HG03159 (cell line): ENCODE measurements around the gene SPATS2.
"Not testable (repeated sequence)": the region's sequence is repeated elsewhere in the genome, so short reads cannot be mapped to it uniquely, and the experiment has no call there.

ENCODE experiments used
- ATAC-seq: cut with Tn5 transposase; IDR thresholded peaks from one replicate; pipeline ENCODE4 v1.9.1; 2021; ENCODE audit warnings: mild to moderate bottlenecking, moderate library complexity; ENCODE audit not compliant: unreplicated experiment

SPATS2 gene

DNA sequence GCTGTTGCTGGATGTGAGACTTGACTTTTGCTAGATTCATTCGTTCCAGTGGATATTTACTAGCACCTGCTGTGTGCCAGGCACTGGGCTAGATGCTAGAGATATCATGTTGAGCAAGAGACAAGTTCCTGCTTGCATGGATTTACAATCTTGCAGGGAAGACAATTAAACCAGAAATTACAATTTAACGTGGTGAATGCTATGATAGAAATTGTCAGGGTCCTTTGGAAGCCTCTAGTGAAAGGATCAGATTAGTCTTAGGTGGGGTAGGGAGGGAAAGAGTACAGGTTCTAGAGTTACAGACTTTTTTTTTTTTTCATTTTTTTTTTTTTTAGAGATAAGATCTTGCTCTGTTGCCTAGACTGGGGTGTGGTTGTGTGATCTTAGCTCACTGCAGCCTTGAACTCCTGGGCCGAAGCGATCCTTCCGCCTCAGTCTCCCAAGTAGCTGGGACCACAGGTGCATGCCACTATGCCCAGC lies 36.7 kb downstream of the SPATS2 start:
- no peak for ATAC-seq

DNA sequence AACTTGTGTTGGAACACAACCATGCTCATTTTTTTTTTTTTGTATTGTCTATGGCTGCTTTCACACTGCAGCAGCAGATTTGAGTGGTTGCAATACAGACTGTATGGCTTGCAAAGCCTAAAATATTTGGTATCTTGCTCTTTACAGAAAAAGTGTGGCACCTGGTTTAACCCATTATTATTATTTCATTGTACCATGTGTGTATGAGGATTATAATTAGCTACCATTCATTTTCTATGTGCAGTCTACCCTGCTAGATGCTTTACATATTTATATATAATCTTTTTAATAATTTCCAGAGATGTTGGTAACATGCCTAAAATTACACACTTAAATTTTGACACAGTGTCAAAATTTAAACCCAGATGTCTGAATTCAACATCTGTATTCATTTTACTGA lies 37.7 kb downstream of the SPATS2 start:
- no peak for ATAC-seq

DNA sequence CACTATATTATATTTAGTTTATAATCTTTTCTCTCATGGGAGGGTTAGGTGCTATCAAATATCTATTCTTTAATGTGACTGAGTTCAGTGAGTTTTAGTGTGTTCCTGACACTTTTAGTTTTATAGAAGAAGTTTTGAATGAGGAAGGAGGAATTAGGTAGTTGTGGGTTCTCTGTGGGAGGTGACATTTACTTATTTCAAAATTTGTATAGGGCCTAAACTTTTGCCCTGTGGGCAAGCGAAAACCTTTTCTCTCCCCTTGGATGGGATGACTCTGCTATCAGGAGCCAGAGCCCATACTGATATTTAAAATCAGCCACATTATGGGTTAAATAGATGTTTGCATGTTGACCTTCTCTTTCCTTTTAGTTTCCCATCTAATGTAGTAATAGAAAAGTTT lies 43.6 kb downstream of the SPATS2 start:
- ATAC-seq = no peak

DNA sequence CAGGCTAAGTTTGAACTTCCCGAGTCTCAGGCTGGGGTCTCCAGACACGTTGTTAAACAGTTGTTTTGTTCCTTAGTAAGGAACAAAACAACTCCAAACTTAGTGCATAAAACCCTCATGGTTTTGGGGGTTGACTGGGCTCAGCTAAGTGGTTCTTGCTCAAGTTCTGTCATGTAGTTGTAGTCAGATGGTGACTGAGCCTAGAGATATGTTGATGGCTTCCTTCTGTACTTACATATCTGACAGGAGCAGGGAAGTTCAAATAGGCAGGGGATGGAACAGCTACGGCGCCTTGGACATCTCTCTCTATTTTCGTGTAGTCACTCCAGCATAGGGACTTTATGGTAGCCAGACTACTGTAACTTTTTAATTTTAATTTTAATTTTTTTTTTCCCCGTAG lies 45.7 kb downstream of the SPATS2 start:
- no peak for ATAC-seq

DNA sequence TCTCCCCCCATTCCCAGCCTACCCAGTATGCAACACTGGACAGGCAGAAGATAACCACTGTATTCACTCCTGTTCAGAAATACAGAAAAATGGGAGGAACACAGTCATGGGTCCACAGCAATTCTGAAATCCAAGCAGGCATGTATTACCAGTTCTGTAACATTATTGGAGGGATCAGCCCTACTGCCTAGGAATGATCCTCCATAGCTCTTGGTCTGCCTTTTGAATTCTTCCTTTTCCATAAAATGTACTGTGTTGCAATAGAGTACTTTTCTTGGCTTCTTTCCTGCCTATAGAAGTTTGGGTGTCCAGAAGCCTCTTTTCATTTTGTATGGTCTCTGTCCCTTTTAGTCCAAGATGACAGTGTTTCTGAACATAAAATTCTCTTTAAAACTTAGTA lies 46.5 kb downstream of the SPATS2 start:
- ATAC-seq = no peak

DNA sequence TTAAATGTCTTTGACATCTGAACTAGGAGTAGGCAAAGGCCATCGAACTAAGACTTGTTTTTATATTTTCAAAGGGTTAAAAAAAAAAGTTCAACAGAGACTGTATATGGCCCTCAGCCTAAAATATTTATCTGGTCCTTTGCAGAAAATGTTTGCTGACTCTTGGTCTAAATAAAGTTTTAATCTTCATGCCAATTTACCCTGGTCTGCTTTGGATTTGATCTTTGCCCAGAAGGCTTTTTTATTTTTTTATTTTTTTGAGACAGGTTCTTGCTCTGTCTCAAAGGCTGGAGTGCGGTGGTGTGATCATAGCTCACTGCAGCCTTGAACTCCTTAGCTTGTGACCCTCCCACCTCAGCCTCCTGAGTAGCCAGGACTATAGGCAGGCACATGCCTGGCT lies 47.1 kb downstream of the SPATS2 start:
- ATAC-seq = no peak

DNA sequence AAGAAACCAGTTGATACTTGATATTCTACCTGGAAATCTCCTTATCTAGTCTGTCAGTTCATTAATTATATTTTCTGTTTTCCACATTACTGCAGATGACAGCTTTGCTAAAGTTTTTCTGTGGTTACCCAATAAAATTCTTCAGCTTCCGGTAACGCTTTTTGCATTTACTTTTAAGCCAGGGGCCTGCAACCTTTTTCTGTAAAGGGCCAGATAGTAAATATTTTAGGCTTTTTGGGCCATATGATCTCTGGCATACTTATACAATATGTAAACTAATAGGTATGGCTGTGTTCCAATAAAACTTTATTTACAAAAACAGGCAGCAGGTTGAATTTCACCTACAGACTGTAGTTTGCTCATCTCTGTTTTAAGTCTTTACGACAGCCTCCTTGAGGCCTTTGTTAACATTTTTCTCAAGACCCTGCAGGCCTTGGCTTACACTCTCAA lies 48.3 kb downstream of the SPATS2 start:
- no peak for ATAC-seq

DNA sequence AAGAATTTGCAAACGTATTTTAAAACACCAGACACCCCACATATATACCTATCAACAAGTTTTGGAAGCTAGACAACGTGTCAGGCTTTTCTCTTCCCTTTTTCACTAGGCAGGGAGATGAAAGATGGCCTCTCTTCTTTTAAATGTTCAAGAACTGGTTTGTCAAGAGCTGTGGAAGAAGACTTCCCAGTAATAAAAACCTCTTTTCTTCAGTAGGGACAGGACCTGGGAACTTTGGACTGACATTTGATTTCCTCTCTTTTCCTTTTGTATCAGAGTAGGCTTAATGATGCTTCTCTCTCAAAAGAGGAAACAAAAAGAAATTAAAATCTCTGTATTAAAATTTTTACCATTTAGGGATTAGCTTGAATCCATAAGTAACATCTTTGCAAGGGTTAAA lies 49.6 kb downstream of the SPATS2 start:
- ATAC-seq = no peak

DNA sequence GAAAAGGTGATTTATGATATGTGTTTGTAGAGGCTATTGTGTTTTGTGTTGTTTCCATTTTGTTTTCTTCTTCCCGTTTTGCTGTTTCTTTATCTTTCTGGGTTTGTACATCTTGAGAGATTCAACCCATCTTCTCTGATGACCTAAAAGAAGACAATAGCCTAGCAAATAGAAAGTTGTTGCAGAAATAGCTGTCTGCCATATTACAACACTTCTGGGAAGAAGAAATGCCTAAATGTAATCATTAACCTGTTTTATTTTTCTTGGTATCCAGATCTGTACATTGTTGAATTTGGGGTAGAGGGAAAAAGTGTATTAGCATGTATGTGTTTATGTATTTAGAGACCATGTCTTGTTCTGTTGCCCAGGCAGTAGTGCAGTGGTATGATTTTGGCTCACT lies 50.3 kb downstream of the SPATS2 start:
- ATAC-seq = no peak

DNA sequence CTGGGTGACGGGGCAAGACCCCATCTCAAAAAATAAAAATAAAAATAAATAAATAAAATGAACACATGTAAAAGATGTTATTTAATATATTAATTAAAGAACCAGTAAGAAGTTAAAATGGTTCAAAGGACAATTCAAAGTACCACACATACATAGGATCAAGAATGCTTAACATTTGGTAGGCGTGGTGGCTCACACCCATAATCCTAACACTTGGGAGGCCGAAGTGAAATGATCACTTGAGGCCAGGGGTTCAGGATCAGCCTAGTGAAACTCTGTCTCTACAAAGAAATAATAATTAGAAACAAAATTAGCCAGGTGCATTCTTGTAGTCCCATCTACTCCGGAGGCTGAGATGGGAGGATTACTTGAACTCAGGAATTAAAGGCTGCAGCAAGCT lies 53.3 kb downstream of the SPATS2 start:
- ATAC-seq = no peak

DNA sequence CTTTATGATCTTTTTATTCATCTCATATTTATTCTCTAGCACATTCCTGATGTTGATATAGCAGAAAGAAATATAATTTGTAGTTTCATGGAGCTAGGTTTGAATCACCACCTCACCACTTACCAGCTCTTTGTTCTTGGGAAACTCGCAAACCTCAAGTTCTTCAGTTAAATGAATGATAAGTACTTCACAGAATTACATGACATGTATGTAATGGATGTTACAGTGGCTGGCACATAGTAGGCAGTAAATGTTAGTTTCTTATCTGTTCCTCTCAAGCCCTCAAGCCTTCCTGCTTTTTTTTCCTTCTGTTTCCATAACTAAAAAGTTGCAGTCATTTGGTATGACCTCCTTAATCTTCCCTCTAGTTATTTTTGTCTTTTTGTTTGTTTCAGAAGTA lies 54.9 kb downstream of the SPATS2 start:
- ATAC-seq = no peak

DNA sequence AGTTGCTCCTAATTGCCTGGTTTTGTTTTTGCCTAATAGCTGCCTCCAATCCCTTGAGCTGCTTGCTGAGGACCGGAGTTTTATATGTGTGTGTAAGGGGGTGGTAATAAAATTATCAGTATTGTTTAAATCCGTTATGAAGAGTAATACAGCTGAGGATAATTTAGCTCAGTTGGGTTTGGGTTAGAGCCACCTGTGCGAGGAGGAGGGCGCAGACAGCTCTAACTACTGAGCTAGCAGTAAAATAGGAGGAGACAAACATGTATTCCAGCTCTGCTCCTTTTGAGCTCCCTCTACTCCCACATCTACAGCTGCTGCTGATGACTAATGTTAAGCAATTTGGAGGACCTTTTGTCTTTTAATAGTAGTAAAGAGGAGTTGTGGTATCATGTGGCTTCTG lies 61.5 kb downstream of the SPATS2 start:
- no peak for ATAC-seq

DNA sequence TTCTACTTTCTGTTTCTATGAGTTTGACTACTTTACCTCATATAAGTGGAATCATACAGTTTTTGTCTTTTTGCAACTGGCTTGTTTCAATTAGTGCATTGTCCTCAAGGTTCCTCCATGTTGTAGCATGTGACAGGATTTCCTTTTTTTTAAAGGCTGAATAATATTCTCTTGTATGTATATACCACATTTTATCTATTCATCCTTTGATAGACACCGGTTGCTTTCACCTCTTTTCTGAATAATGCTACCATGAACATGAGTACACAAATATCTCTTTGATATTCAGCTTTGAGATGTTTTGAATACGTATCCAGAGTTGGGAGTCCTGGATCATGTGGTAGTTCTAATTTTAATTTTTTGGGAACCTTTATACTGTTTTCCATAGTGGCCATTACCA lies 65.4 kb downstream of the SPATS2 start:
- ATAC-seq = no peak

DNA sequence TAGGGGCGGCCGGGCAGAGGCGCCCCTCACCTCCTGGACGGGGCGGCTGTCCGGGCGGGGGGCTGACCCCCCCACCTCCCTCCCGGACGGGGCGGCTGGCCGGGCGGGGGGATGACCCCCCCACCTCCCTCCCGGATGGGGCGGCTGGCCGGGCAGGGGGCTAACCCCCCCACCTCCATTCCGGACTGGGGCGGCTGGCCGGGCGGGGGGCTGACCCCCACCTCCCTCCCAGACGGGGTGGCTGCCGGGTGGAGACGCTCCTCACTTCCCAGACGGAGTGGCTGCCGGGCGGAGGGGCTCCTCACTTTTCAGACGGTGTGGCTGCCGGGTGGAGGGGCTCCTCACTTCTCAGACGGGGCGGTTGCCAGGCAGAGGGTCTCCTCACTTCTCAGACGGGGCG lies 69.5 kb downstream of the SPATS2 start:
- not testable (repeated sequence) for ATAC-seq

DNA sequence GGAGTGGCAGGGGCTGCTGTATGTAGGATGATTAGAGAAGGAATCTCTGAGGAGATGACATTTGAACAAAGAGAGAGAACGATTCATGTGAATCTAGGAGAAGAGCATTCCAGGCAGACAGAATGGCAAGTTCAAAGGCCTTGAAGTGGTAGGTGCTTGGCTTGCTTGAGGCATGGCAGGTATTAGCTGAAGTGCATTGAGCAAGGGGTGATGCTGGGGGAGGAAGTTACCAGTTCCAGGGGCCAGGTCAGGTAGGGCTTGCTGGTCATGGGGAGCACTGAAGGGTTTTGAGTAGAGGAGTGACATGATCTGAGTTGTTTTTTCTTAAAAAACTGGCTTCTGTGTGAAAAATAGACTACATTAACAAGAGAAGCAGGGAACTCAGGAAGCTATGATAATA lies 71.8 kb downstream of the SPATS2 start:
- ATAC-seq = no peak

DNA sequence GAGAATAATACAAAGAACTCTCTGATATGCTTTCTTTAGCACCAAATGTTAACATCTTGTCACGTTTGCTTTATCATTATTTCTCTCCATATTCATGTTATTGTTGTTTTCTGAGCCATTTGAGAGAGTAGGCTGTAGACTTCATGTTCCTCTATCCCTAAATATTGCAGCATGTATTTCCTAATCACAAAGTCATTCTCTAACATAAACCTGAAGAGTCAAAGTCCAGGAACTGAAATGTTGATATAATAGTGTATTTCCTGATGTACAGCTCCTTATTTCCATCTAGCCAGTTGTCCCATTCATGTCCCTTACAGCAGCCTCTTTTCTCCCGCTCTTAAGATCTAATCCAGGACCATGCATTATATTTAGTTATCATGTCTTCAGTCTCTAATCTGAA lies 72.8 kb downstream of the SPATS2 start:
- no peak for ATAC-seq

DNA sequence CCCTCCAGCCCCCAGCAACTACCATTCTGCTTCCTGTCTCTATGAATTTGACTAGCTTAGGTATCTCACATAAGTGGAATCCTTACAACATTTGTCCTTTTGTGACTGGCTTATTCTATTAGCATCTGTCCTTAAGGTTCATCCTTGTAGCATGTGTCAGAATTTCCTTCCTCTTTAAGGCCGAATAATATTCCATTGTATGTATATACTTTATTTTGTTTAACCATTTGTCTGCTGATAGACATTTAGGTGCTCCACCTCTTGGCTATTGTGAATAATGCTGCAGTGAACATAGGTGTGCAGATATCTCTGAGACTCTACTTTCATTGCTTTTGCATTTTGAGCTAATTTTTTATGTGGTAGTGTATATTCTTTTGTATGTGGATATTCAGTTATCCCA lies 75.7 kb downstream of the SPATS2 start:
- ATAC-seq = no peak

DNA sequence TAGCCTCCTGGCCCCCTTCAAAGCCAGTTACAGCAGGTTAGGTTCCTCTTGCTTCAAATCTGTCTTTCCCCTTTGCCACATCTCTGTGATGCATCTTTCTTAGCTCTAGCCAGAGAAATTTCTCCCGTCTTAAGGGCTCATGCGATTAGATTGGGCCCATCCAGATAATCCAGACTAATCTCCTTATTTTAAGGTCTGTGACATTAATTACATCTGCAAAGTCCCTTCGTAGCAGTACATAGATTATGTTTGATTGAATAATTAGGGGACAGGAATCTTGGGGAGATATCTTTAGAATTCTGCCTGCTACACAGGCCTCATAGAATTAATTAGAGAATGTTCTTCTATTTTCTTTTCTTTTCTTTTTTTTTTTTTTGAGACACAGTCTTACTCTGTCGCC lies 79.3 kb downstream of the SPATS2 start:
- ATAC-seq = no peak

DNA sequence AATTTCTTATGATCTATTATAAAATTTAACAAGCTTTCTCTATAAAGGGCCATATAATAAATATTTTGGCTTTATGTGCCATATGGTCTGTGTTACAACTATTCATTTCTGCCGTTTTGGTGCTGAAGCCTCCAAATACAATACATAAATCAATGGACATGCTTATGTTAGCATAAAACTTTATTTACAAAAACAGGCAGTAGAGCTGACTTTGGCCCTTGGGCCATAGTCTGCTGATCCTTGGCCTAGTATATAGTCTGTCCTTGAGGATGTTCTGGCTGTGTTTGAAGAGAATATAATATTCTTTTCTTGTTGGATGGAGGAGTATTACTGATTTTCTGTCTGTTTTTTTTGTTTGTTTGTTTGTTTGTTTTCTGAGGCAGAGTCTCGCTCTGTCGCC lies 81.6 kb downstream of the SPATS2 start:
- no peak for ATAC-seq

DNA sequence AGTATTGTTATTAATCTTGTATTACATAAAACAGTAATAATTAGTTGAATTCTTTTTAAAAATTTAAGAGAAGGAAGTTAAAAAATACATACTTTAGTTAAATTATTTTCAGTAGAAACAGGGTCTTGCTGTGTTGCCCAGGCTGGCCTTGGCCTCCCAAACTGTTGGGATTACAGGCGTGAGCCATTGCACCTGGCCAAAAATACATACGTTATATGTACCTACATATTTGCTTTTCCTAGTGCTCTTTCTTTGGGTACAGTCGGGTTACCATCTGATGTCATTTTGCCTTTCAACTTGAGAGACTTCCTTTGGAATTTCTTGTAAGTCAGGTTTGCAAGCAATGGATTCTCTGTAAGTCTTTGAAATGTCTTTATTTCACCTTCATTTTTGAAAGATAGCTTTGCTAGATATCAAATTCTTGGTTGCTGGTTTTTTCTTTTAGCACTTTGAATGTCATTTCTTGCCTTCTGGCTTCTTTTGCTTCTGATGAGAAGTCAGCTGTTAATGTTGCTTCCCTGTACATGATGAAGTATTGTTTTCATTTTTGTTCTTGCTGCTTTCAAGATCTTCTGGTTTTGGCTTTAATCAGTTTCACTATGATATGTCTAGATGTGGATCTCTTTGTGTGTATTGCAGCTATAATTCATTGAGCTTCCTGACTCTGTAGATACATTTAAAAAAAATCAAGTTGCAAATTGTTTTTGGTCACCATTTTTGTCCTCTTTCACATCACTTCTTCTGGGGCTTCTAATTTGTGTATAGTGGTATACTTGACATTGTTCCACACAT lies 84.4 kb downstream of the SPATS2 start:
- no peak for ATAC-seq

DNA sequence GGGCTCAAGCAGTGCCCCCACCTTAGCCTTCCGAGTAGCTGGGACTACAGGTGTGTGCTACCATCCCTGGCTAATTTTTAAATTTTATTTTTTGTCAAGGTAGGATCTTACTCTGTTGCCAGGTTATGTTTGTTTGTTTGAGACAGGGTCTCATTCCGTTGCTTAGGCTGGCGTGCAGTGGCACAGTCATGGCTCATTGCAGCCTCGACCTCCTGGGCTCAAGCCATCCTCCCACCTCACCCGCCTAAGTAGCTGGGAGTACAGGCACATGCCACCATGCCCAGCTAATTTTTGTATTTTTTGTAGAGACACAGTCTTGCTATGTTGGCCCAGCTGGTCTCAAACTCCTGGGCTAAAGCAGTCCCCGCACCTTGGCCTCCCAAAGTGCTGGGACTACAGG lies 88.2 kb downstream of the SPATS2 start:
- no peak for ATAC-seq

DNA sequence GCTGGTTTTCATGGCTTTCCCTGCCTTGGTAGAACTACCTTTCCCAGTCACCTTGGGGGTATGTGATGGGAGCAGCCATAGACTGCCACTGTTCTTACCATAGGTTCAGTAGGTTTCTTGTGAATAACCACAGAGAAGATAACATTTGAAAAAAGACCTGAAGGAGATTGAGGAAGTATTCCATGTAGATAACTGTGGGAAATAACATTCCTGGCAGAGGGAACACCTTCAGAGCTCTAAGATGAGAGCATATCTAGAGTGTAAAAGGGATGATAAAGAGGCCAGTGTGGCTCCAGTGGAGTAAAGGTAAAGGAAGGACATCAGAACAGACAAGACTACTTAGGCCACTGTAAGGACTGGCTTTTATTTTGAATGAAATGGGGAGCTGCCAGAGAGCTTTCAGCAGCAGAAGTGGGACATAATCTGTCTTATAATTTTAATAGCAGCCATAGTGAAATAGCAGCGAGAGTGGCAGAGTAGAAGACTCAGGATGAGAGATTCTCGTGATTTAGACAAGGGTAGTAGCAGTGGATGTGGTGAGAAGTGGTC lies 88.9 kb downstream of the SPATS2 start:
- ATAC-seq = no peak

DNA sequence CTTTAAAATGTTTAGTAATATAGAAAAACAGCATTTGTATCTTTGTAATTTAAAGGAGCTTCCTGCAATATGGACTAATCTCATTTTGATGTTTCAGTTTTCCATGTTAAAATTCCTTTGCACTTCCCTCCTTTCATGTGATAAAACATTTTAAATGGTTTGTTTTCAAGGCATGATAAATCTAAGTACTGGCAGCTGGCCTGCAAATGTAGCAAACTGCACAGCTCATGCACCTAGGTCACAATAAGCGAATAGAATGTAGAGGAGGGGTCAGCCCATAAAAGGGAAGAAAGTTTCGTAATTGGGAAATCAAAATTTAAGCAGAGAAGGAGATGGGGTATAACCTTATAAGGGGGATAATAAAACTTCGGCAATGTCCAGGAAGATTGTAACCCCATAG lies 91.6 kb downstream of the SPATS2 start:
- no peak for ATAC-seq
